GM12878 (cell line): ENCODE results near the gene MTHFD2. TPM values are rescaled to one million over a fixed set of nuclear protein-coding genes. Genes with fewer than 3 reads are reported as not detected.
A peak's percentile ranks its signal among the peaks of the same experiment; 100 is the strongest.

Experiments
- BACH1 ChIP-seq: fragments of 450-650 bp; IDR thresholded peaks from 2 replicates; pipeline ENCODE4 v1.6.1; 2017; ENCODE audit warnings: mild to moderate bottlenecking, borderline replicate concordance
- BMI1 ChIP-seq: fragments of 450-650 bp; IDR thresholded peaks from 2 replicates; pipeline ENCODE4 v1.6.1; 2016; ENCODE audit warnings: mild to moderate bottlenecking, moderate library complexity, borderline replicate concordance
- HDGF ChIP-seq: fragments of 450-650 bp; IDR thresholded peaks from 2 replicates; pipeline ENCODE4 v1.6.1; 2016; ENCODE audit warnings: antibody characterized with exemption
- JUNB ChIP-seq: IDR thresholded peaks from 2 replicates; pipeline ENCODE4 v1.6.1; 2016; ENCODE audit warnings: antibody characterized with exemption, mild to moderate bottlenecking
- KAT2A ChIP-seq: conservative IDR thresholded peaks from 2 replicates; pipeline ENCODE4 v1.6.1; 2011; ENCODE audit warnings: low read depth, low read length; ENCODE audit not compliant: control insufficient read depth
- MYB ChIP-seq: fragments of 150-350 bp; IDR thresholded peaks from 2 replicates; pipeline ENCODE4 v1.6.1; 2014; ENCODE audit warnings: mild to moderate bottlenecking, low read depth, low read length, borderline replicate concordance
- NBN ChIP-seq: fragments of 450-650 bp; IDR thresholded peaks from 2 replicates; pipeline ENCODE4 v1.6.1; 2016
- NFXL1 ChIP-seq: fragments of 450-650 bp; IDR thresholded peaks from 2 replicates; pipeline ENCODE4 v1.6.1; 2017; ENCODE audit warnings: antibody characterized with exemption, mild to moderate bottlenecking, borderline replicate concordance
- RAD21 ChIP-seq: IDR thresholded peaks from 2 replicates; pipeline ENCODE4 v1.6.1; 2011; ENCODE audit warnings: mild to moderate bottlenecking, low read depth, low read length, moderate library complexity; ENCODE audit not compliant: insufficient read depth
- RAD51 ChIP-seq: fragments of 450-650 bp; IDR thresholded peaks from 2 replicates; pipeline ENCODE4 v1.6.1; 2016; ENCODE audit warnings: moderate library complexity, mild to moderate bottlenecking, inconsistent platforms
- RELA ChIP-seq: fragments of 450-650 bp; IDR thresholded peaks from 2 replicates; pipeline ENCODE4 v1.8.0; 2014; ENCODE audit warnings: borderline replicate concordance; ENCODE audit not compliant: partially characterized antibody
- RUNX3 ChIP-seq: IDR thresholded peaks from 2 replicates; pipeline ENCODE4 v1.6.1; 2012; ENCODE audit warnings: low read length, inconsistent platforms
- SMARCA5 ChIP-seq: fragments of 450-650 bp; IDR thresholded peaks from 2 replicates; pipeline ENCODE4 v1.6.1; 2017; ENCODE audit warnings: mild to moderate bottlenecking
- SP1 ChIP-seq: IDR thresholded peaks from one replicate; pipeline ENCODE4 v1.6.1; 2011; ENCODE audit warnings: low read depth, low read length
- SREBF1 ChIP-seq: IDR thresholded peaks from 2 replicates; pipeline ENCODE4 v1.6.1; 2012; ENCODE audit warnings: mild to moderate bottlenecking, low read length
- SRF ChIP-seq, 2 experiments: IDR thresholded peaks; 2 replicates each; pipeline ENCODE4 v1.6.1; 2011; ENCODE audit warnings: low read depth in 2 of 2, low read length in 2 of 2, mild to moderate bottlenecking in 1 of 2, moderate library complexity in 1 of 2
- STAT1 ChIP-seq: fragments of 450-650 bp; conservative IDR thresholded peaks from 2 replicates; pipeline ENCODE4 v1.6.1; 2014; ENCODE audit warnings: antibody characterized with exemption, mild to moderate bottlenecking
- SUPT20H ChIP-seq: IDR thresholded peaks from 2 replicates; pipeline ENCODE4 v1.6.1; 2011; ENCODE audit warnings: low read depth, mild to moderate bottlenecking, low read length, moderate library complexity, borderline replicate concordance; ENCODE audit not compliant: control insufficient read depth
- ZBED1 ChIP-seq: IDR thresholded peaks from 2 replicates; pipeline ENCODE4 v1.6.1; 2016; ENCODE audit warnings: borderline replicate concordance
- ZNF217 ChIP-seq: fragments of 450-650 bp; IDR thresholded peaks from 2 replicates; pipeline ENCODE4 v1.6.1; 2017; ENCODE audit warnings: antibody characterized with exemption, mild to moderate bottlenecking
- ZNF274 ChIP-seq: IDR thresholded peaks from one replicate; pipeline ENCODE4 v1.8.0; 2011; ENCODE audit not compliant: insufficient read length, insufficient read depth
- polyA plus RNA-seq, 11 experiments: library from polyadenylated mRNA; depleted of rRNA in 4 of 11; unstranded in 6 of 11; stranded (reverse) in 5 of 11; fragments of >200 nt; fragmentation: Nextera tagmentation in 4 of 11; fragmentation: Illumina TruSeq in 1 of 11; extraction: Ambion mirVana in 4 of 11; extraction: Trizol in 1 of 11; gene quantifications; 1 replicate in 1 of 11; 2 replicates in 10 of 11; pipeline versions ENCODE4 v1.2.1 to v1.2.3, GENCODE V29; 2011 to 2016; ENCODE audit warnings: inconsistent platforms in 2 of 11, missing spikeins in 2 of 11, low read depth in 1 of 11
- total RNA-seq, 4 experiments: library from RNA; depleted of rRNA in 3 of 4; stranded (reverse); fragments of >200 nt in 3 of 4; fragmentation: Illumina TruSeq in 1 of 4; extraction: Trizol in 1 of 4; gene quantifications; 2 replicates each; pipeline versions ENCODE4 v1.2.1 to v1.2.3, GENCODE V29; 2013 to 2021
- TF ChIP-seq, protein P1 (sequence below): fragments of 450-650 bp; IDR thresholded peaks from 2 replicates; pipeline ENCODE4 v1.6.1; 2017; ENCODE audit warnings: mild to moderate bottlenecking, moderate library complexity
- TF ChIP-seq, protein P2 (sequence below): fragments of 450-650 bp; conservative IDR thresholded peaks from 2 replicates; pipeline ENCODE4 v1.6.1; 2017; ENCODE audit warnings: mild to moderate bottlenecking, moderate library complexity
- TF ChIP-seq, protein P3 (sequence below): fragments of 450-650 bp; IDR thresholded peaks from 2 replicates; pipeline ENCODE4 v1.6.1; 2018; ENCODE audit warnings: borderline replicate concordance, mild to moderate bottlenecking; ENCODE audit not compliant: partially characterized antibody

Gene MTHFD2
- total and polyA plus RNA-seq, 10 of the 15 experiments (the other 5 are each of a cell fraction or from before 2014, with no cell fraction given) = 128 to 292 (median 150) TPM

DNA sequence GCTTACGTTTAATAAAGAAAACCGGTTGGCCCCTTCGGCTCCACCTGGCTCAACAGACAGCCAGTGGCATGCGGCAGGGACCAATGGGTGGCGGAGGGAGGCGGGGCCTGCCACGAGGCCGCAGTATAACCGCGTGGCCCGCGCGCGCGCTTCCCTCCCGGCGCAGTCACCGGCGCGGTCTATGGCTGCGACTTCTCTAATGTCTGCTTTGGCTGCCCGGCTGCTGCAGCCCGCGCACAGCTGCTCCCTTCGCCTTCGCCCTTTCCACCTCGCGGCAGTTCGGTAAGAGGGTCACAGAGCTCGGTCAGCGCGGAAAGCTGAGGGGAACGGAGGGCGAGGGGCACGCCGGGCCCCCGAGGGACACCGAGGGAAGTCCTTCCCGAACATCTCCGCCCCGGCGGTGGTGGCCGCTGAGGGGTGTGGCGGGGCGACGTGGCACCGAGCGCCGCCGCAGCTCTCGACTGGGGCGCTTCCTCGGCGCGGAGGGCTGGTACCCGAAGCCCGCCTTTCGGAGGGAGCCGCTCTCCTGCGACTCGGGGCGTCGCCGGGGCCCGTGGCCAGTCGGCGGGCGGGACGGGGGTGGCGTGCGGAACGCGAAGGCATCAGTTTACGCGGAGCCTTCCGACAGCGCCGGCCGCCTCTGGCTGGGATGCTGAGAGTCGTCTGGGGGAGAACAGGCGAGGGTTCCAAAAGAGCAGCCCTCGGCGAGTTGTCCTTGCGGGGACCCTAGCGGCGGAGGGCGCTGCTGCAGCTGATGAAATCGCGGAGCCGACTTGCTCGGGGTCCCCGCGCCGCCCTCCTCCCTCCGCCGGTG is at the start of gene MTHFD2 (continued):
- no peak for TF ChIP-seq ZNF274
- TF ChIP-seq BMI1 = no peak
- TF ChIP-seq, protein P1, sequence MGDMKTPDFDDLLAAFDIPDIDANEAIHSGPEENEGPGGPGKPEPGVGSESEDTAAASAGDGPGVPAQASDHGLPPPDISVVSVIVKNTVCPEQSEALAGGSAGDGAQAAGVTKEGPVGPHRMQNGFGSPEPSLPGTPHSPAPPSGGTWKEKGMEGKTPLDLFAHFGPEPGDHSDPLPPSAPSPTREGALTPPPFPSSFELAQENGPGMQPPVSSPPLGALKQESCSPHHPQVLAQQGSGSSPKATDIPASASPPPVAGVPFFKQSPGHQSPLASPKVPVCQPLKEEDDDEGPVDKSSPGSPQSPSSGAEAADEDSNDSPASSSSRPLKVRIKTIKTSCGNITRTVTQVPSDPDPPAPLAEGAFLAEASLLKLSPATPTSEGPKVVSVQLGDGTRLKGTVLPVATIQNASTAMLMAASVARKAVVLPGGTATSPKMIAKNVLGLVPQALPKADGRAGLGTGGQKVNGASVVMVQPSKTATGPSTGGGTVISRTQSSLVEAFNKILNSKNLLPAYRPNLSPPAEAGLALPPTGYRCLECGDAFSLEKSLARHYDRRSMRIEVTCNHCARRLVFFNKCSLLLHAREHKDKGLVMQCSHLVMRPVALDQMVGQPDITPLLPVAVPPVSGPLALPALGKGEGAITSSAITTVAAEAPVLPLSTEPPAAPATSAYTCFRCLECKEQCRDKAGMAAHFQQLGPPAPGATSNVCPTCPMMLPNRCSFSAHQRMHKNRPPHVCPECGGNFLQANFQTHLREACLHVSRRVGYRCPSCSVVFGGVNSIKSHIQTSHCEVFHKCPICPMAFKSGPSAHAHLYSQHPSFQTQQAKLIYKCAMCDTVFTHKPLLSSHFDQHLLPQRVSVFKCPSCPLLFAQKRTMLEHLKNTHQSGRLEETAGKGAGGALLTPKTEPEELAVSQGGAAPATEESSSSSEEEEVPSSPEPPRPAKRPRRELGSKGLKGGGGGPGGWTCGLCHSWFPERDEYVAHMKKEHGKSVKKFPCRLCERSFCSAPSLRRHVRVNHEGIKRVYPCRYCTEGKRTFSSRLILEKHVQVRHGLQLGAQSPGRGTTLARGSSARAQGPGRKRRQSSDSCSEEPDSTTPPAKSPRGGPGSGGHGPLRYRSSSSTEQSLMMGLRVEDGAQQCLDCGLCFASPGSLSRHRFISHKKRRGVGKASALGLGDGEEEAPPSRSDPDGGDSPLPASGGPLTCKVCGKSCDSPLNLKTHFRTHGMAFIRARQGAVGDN = peak; percentile 88; the same call in 1 of the 2 replicates
- TF ChIP-seq, protein P2, sequence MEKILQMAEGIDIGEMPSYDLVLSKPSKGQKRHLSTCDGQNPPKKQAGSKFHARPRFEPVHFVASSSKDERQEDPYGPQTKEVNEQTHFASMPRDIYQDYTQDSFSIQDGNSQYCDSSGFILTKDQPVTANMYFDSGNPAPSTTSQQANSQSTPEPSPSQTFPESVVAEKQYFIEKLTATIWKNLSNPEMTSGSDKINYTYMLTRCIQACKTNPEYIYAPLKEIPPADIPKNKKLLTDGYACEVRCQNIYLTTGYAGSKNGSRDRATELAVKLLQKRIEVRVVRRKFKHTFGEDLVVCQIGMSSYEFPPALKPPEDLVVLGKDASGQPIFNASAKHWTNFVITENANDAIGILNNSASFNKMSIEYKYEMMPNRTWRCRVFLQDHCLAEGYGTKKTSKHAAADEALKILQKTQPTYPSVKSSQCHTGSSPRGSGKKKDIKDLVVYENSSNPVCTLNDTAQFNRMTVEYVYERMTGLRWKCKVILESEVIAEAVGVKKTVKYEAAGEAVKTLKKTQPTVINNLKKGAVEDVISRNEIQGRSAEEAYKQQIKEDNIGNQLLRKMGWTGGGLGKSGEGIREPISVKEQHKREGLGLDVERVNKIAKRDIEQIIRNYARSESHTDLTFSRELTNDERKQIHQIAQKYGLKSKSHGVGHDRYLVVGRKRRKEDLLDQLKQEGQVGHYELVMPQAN = peak; percentile 93
- TF ChIP-seq NBN = peak; percentile 42; the same call in 1 of the 2 replicates
- TF ChIP-seq ZNF217 = peak; percentile 74; the same call in 1 of the 2 replicates
- TF ChIP-seq JUNB = no peak
- TF ChIP-seq KAT2A = no peak
- peak; percentile 88 for TF ChIP-seq SMARCA5
- peak; percentile 75; the same call in 1 of the 2 replicates for TF ChIP-seq ZBED1
- no peak for TF ChIP-seq SREBF1
- peak; percentile 91 for TF ChIP-seq SP1
- TF ChIP-seq SUPT20H = no peak
- TF ChIP-seq, protein P3, sequence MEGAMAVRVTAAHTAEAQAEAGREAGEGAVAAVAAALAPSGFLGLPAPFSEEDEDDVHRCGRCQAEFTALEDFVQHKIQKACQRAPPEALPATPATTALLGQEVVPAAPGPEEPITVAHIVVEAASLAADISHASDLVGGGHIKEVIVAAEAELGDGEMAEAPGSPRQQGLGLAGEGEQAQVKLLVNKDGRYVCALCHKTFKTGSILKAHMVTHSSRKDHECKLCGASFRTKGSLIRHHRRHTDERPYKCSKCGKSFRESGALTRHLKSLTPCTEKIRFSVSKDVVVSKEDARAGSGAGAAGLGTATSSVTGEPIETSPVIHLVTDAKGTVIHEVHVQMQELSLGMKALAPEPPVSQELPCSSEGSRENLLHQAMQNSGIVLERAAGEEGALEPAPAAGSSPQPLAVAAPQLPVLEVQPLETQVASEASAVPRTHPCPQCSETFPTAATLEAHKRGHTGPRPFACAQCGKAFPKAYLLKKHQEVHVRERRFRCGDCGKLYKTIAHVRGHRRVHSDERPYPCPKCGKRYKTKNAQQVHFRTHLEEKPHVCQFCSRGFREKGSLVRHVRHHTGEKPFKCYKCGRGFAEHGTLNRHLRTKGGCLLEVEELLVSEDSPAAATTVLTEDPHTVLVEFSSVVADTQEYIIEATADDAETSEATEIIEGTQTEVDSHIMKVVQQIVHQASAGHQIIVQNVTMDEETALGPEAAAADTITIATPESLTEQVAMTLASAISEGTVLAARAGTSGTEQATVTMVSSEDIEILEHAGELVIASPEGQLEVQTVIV = no peak
- TF ChIP-seq SRF (IDR thresholded peaks at IDR 0.05; ENCODE audit: low read depth in 2 of 2, low read length in 2 of 2) = no peak
- TF ChIP-seq BACH1 = peak; percentile 69
- no peak for TF ChIP-seq NFXL1
- peak; percentile 62 for TF ChIP-seq RAD21
- TF ChIP-seq STAT1 = no peak
- peak; percentile 49 for TF ChIP-seq RELA
- peak; percentile 65 for TF ChIP-seq RUNX3
- TF ChIP-seq HDGF = peak; percentile 14; the same call in 1 of the 2 replicates
- no peak for TF ChIP-seq MYB
- TF ChIP-seq RAD51 = peak; percentile 53
